ENCODE measurements around the gene RSPRY1. TPM values are rescaled to one million over a fixed set of nuclear protein-coding genes. Genes with fewer than 3 reads are reported as not detected.
A peak's percentile ranks its signal among the peaks of the same experiment; 100 is the strongest.

RSPRY1 gene
- total RNA-seq, 1 experiment from 2014 or later = 57.7 TPM

GRCh38 chr16:57146735-57147134 lies 39.4 kb upstream of the RSPRY1 start:
- CTCF ChIA-PET = no interaction called here
- Histone ChIP-seq H3K4me3 (ENCODE audit: low read depth, low read length) (no peak overlapping the region), H3K4me1 (no peaks in the 10 kb centered on the region; the same call in 1 of the 2 replicates), H3K36me3 (ENCODE audit: control insufficient read depth, insufficient read depth, low read length) (no peaks in the 10 kb centered on the region), H3K27me3 (replicated peaks; ENCODE audit: control insufficient read depth, insufficient read depth, low read length) (no peaks in the 10 kb centered on the region), H3K9me3 (no peaks in the 10 kb centered on the region)
- Mint-ChIP-seq H3K36me3 (ENCODE audit: insufficient read depth, unreplicated experiment) (peaks cover 14% of the 10 kb centered on the region), H3K27me3 (ENCODE audit: insufficient read depth, unreplicated experiment) (no peaks in the 10 kb centered on the region), H3K9me3 (ENCODE audit: unreplicated experiment) (no peaks in the 10 kb centered on the region), H3K27ac (ENCODE audit: unreplicated experiment) (no peak overlapping the region), H3K4me3 (ENCODE audit: unreplicated experiment) (no peak overlapping the region), H3K4me1 (ENCODE audit: low read depth, unreplicated experiment) (no peaks in the 10 kb centered on the region)
- no TSS peak for BruUV-seq (replicated peaks)
- peak in 1 of 2 experiments; percentile 65 for DNase-seq
- peak; percentile 41 to 52 for TF ChIP-seq CTCF (IDR thresholded peaks at IDR 0.05; ENCODE audit: insufficient read depth in 1 of 2, low read depth in 1 of 2, low read length in 1 of 2, severe bottlenecking in 1 of 2, unreplicated experiment in 1 of 2)
- POLR2A ChIA-PET = no interaction called here
- intact Hi-C loops (cut with micrococcal nuclease; ENCODE audit: unreplicated experiment) = loop anchor here (1.0 to 5.0 kb wide), 2 partner anchors 22 to 54 kb away; partner anchors contain the start of gene CPNE2

- no peaks in the 10 kb centered on the region for H3K27me3 ChIP-seq (replicated peaks; ENCODE audit: control insufficient read depth, insufficient read depth, low read length)
- no peak overlapping the region for H3K4me3 ChIP-seq (ENCODE audit: low read depth, low read length)
- Mint-ChIP-seq H3K27me3 (ENCODE audit: insufficient read depth, unreplicated experiment) (no peaks in the 10 kb centered on the region), H3K4me1 (ENCODE audit: low read depth, unreplicated experiment) (no peaks in the 10 kb centered on the region), H3K9me3 (ENCODE audit: unreplicated experiment) (no peaks in the 10 kb centered on the region), H3K4me3 (ENCODE audit: unreplicated experiment) (no peak overlapping the region), H3K27ac (ENCODE audit: unreplicated experiment) (no peak overlapping the region), H3K36me3 (ENCODE audit: insufficient read depth, unreplicated experiment) (peaks cover 17% of the 10 kb centered on the region)
- BruUV-seq (replicated peaks) = no TSS peak
- intact Hi-C loops (cut with micrococcal nuclease; ENCODE audit: unreplicated experiment) = loop anchor here (5.0 kb wide), 1 partner anchor 55 kb away; the partner anchor contains the start of gene CPNE2
- TF ChIP-seq CTCF (IDR thresholded peaks at IDR 0.05; ENCODE audit: insufficient read depth in 1 of 2, low read depth in 1 of 2, low read length in 1 of 2, severe bottlenecking in 1 of 2, unreplicated experiment in 1 of 2) = no peak
- no peaks in the 10 kb centered on the region; the same call in 1 of the 2 replicates for H3K4me1 ChIP-seq
- H3K9me3 ChIP-seq = no peaks in the 10 kb centered on the region
- ChIA-PET CTCF (no interaction called here), POLR2A (no interaction called here)
- DNase-seq = no peak
- H3K36me3 ChIP-seq (ENCODE audit: control insufficient read depth, insufficient read depth, low read length) = no peaks in the 10 kb centered on the region
Measured at GRCh38 chr16:57147381-57148221, 38.5 kb upstream of the RSPRY1 start.

GRCh38 chr16:57148481-57148880 lies 37.6 kb upstream of the RSPRY1 start:
- intact Hi-C loops (cut with micrococcal nuclease; ENCODE audit: unreplicated experiment) = loop anchor here (5.0 kb wide), 1 partner anchor 56 kb away; the partner anchor contains the start of gene CPNE2
- Mint-ChIP-seq H3K4me1 (ENCODE audit: low read depth, unreplicated experiment) (no peaks in the 10 kb centered on the region), H3K4me3 (ENCODE audit: unreplicated experiment) (no peak overlapping the region), H3K27me3 (ENCODE audit: insufficient read depth, unreplicated experiment) (no peaks in the 10 kb centered on the region), H3K9me3 (ENCODE audit: unreplicated experiment) (no peaks in the 10 kb centered on the region), H3K27ac (ENCODE audit: unreplicated experiment) (no peak overlapping the region), H3K36me3 (ENCODE audit: insufficient read depth, unreplicated experiment) (peaks cover 22% of the 10 kb centered on the region)
- no peaks in the 10 kb centered on the region for H3K9me3 ChIP-seq
- H3K4me1 ChIP-seq = no peaks in the 10 kb centered on the region; the same call in 1 of the 2 replicates
- DNase-seq = no peak
- ChIA-PET POLR2A (no interaction called here), CTCF (interaction anchor here (0.6 to 1.1 kb wide), 2 partner anchors 13 to 56 kb away, joined by 3 to 4 read pairs; partner anchors contain the start of gene CPNE2)
- H3K27me3 ChIP-seq (replicated peaks; ENCODE audit: control insufficient read depth, insufficient read depth, low read length) = no peaks in the 10 kb centered on the region
- TF ChIP-seq CTCF (IDR thresholded peaks at IDR 0.05; ENCODE audit: insufficient read depth in 1 of 2, low read depth in 1 of 2, low read length in 1 of 2, severe bottlenecking in 1 of 2, unreplicated experiment in 1 of 2) = no peak
- peaks cover 2% of the 10 kb centered on the region for H3K36me3 ChIP-seq (ENCODE audit: control insufficient read depth, insufficient read depth, low read length)
- H3K4me3 ChIP-seq (ENCODE audit: low read depth, low read length) = no peak overlapping the region
- no TSS peak for BruUV-seq (replicated peaks)

Measured in Caco-2 (cell line).